SK-N-SH treated with all-trans-retinoic acid at 6 μM for 48 hours (cell line): ENCODE data around the gene TBC1D2.

Experiments
- ATAC-seq: fragments of 200-7000 bp; cut with Tn5 transposase; 3 replicates; pipeline ENCODE4 v1.9.1; 2020; ENCODE audit warnings: mild to moderate bottlenecking, moderate library complexity
- CREB5 ChIP-seq: fragments of 250-450 bp; sonication (Bioruptor Pico); IDR thresholded peaks from 2 replicates; pipeline ENCODE4 v1.5.1; 2020; ENCODE audit warnings: low read depth, mild to moderate bottlenecking, moderate library complexity
- CSRNP3 ChIP-seq: fragments of 250-450 bp; sonication (Bioruptor Pico); IDR thresholded peaks from 2 replicates; pipeline ENCODE4 v1.5.1; 2021; ENCODE audit warnings: mild to moderate bottlenecking, moderate library complexity
- ESRRG ChIP-seq: fragments of 250-450 bp; sonication (Bioruptor Pico); IDR thresholded peaks from 2 replicates; pipeline ENCODE4 v1.6.1; 2021; ENCODE audit warnings: mild to moderate bottlenecking
- GLIS3 ChIP-seq: fragments of 250-450 bp; sonication (Bioruptor Pico); IDR thresholded peaks from 2 replicates; pipeline ENCODE4 v1.5.0; 2020; ENCODE audit warnings: mild to moderate bottlenecking, moderate library complexity
- OSR1 ChIP-seq: fragments of 250-450 bp; sonication (Bioruptor Pico); IDR thresholded peaks from 2 replicates; pipeline ENCODE4 v1.8.0; 2022; ENCODE audit warnings: moderate library complexity, mild to moderate bottlenecking, inconsistent platforms
- PATZ1 ChIP-seq: fragments of 250-450 bp; sonication (Bioruptor Pico); IDR thresholded peaks from 2 replicates; pipeline ENCODE4 v1.8.0; 2020; ENCODE audit warnings: mild to moderate bottlenecking, moderate library complexity, borderline replicate concordance
- RARB ChIP-seq: fragments of 250-450 bp; sonication (Bioruptor Pico); IDR thresholded peaks from 2 replicates; pipeline ENCODE4 v1.8.0; 2021; ENCODE audit warnings: mild to moderate bottlenecking, moderate library complexity
- TCF4 ChIP-seq: fragments of 250-450 bp; sonication (Bioruptor Pico); IDR thresholded peaks from 2 replicates; pipeline ENCODE4 v1.8.0; 2021; ENCODE audit warnings: mild to moderate bottlenecking, moderate library complexity, borderline replicate concordance
- TOX ChIP-seq: fragments of 250-450 bp; sonication (Bioruptor Pico); IDR thresholded peaks from 2 replicates; pipeline ENCODE4 v1.8.0; 2021; ENCODE audit warnings: mild to moderate bottlenecking, moderate library complexity, borderline replicate concordance
- TSHZ2 ChIP-seq: fragments of 250-450 bp; sonication (Bioruptor Pico); IDR thresholded peaks from 2 replicates; pipeline ENCODE4 v1.5.0; 2020; ENCODE audit warnings: mild to moderate bottlenecking, moderate library complexity
- ZFP3 ChIP-seq: fragments of 250-450 bp; sonication (Bioruptor Pico); IDR thresholded peaks from 2 replicates; pipeline ENCODE4 v1.5.0; 2020; ENCODE audit warnings: mild to moderate bottlenecking, moderate library complexity
- ZFP30 ChIP-seq: fragments of 450-650 bp; formaldehyde crosslinking; IDR thresholded peaks from 2 replicates; pipeline ENCODE4 v1.5.0; 2022; ENCODE audit warnings: mild to moderate bottlenecking, moderate library complexity
- ZNF8 ChIP-seq: fragments of 450-650 bp; formaldehyde crosslinking; IDR thresholded peaks from 2 replicates; pipeline ENCODE4 v1.5.0; 2020; ENCODE audit warnings: mild to moderate bottlenecking, moderate library complexity

TBC1D2 gene

GRCh38 chr9:98161851-98162250 lies 93.6 kb downstream of the TBC1D2 start (continued):
- TF ChIP-seq TSHZ2 (CRISPR knock-in tag) = no peak

GRCh38 chr9:98159790-98160189 lies 95.7 kb downstream of the TBC1D2 start:
- TF ChIP-seq TSHZ2 (CRISPR knock-in tag) = no peak
- no peak for TF ChIP-seq CSRNP3 (CRISPR knock-in tag)
- TF ChIP-seq CREB5 (CRISPR knock-in tag) = no peak
- TF ChIP-seq ZNF8 (CRISPR knock-in tag) = no peak
- no peak for TF ChIP-seq TCF4
- no peak for TF ChIP-seq OSR1 (CRISPR knock-in tag)
- TF ChIP-seq ESRRG (CRISPR knock-in tag) = no peak
- TF ChIP-seq, all 23 proteins: peak for 0
- no peak for ATAC-seq

GRCh38 chr9:98159301-98159700 lies 96.1 kb downstream of the TBC1D2 start:
- no peak for TF ChIP-seq TOX (CRISPR knock-in tag)
- no peak for TF ChIP-seq ZFP30 (CRISPR knock-in tag)
- TF ChIP-seq RARB = no peak
- TF ChIP-seq GLIS3 (CRISPR knock-in tag) = no peak
- TF ChIP-seq ESRRG (CRISPR knock-in tag) = no peak
- TF ChIP-seq TSHZ2 (CRISPR knock-in tag) = no peak
- no peak for ATAC-seq

- ATAC-seq = no peak
These were observed 97.2 kb downstream of the TBC1D2 start for GRCh38 chr9:98158071-98158831.

More at GRCh38 chr9:98158071-98158831, 97.2 kb downstream of the TBC1D2 start:
- no peak for TF ChIP-seq PATZ1 (CRISPR knock-in tag)
- peak; percentile 74; the same call in 1 of the 2 replicates for TF ChIP-seq ZFP3 (CRISPR knock-in tag)
